ENCODE results near the gene PKDCC.

Gene PKDCC

DNA sequence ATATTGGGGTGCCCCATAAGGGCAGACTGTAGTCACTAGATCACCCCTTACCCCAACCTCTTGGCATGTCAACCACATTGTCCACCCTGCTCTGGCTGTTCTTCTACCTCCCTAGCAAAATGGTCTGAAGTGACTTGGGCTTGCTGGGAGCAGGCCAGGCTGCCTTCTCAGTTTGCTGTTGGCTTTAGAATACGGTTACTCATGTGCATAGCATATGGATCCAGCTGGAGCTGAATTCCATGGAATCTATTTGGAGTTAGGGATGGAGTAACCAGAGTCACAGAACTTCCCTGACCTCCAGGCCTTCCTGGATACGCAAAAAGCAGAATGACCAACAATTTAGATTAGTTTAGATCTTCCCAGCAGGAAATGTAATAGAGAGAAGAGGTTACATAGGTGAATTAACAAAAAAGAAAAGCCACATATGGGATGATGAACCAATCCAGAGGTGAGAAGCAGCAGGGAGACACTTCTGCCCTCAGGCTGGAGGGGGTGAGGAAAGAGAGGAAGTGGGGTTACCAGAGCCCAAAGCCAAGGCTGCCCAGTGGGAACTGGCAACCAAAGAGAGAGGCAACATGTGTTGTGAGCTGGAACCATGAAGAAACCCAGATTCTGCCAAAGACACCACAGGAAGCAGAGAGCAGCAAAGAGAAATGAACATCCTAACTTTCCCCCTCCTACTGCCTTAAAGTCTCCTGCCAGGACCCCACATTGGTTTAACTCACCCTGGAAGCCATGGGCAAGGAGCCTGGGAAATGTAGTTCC, 26.1 kb downstream of the PKDCC start:
- no peaks in the 10 kb centered on the region for H3K36me3 ChIP-seq (ENCODE audit: low read depth)
- DNase-seq (ENCODE audit: low spot score) (no peak), ATAC-seq (ENCODE audit: low read depth) (no peak)
- no peak overlapping the region for H3K27ac ChIP-seq (ENCODE audit: poor library complexity, severe bottlenecking)
- no peak for TF ChIP-seq CTCF (IDR thresholded peaks at IDR 0.05; ENCODE audit: poor library complexity, severe bottlenecking)
- no peak overlapping the region for H3K4me3 ChIP-seq (ENCODE audit: severe bottlenecking)
- no peaks in the 10 kb centered on the region for H3K27me3 ChIP-seq (ENCODE audit: insufficient read depth, poor library complexity, severe bottlenecking)
- no peaks in the 10 kb centered on the region for H3K9me3 ChIP-seq (ENCODE audit: severe bottlenecking)
- H3K4me1 ChIP-seq (ENCODE audit: insufficient read depth, poor library complexity, severe bottlenecking), result no peaks in the 10 kb centered on the region

GRCh38 chr2:42074661-42075060, 26.8 kb downstream of the PKDCC start:
- H3K36me3 ChIP-seq (ENCODE audit: low read depth), result no peaks in the 10 kb centered on the region
- TF ChIP-seq CTCF (IDR thresholded peaks at IDR 0.05; ENCODE audit: poor library complexity, severe bottlenecking), result no peak
- H3K9me3 ChIP-seq (ENCODE audit: severe bottlenecking), result no peaks in the 10 kb centered on the region
- no peak overlapping the region for H3K27ac ChIP-seq (ENCODE audit: poor library complexity, severe bottlenecking)
- H3K4me3 ChIP-seq (ENCODE audit: severe bottlenecking), result no peak overlapping the region
- DNase-seq (ENCODE audit: low spot score) (no peak), ATAC-seq (ENCODE audit: low read depth) (no peak)
- H3K4me1 ChIP-seq (ENCODE audit: insufficient read depth, poor library complexity, severe bottlenecking), result no peaks in the 10 kb centered on the region
- no peaks in the 10 kb centered on the region for H3K27me3 ChIP-seq (ENCODE audit: insufficient read depth, poor library complexity, severe bottlenecking)

DNA sequence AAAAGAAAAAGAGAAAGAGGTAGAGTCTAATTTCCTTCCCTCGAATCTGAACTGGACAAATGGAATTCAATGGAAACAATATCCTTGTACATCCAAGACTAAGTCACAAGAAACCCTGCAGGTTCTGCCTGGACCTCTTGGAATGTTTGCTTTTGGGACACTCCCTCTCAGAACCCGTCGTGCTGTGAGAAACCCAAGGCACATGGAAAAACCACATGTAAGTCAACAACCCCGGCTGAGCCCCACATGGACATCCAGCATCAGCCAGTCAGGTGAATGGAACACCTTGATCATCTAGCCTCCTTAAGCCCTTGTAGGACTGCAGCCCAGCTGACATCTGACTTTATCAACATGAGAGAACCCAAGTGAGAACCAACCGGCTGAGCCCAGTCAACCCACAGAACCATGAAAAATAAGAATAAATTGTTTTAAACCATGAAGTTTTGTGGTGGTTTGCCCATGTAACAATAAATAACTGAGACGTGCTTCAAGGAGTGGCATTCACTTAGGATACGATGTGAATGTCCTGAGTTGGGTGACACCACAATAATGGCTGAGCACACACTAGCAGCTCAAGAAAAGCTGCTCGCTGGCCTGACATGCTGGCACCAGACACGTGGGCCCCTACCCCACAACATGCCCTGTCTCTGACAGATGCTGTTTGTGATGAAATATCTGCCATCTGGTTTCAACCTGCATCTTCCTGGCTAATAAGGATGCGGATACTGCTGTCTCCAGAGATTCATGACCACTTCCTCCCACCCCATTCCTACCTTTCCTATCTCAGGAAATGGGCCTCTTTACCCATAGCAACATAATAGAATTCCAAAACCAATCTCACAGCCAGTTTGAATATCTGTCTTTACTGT, 28.8 kb downstream of the PKDCC start:
- DNase-seq (ENCODE audit: low spot score) (no peak), ATAC-seq (ENCODE audit: low read depth) (no peak; the same call in 2 of the 3 replicates)
- Histone ChIP-seq H3K36me3 (ENCODE audit: low read depth) (no peaks in the 10 kb centered on the region), H3K4me3 (ENCODE audit: severe bottlenecking) (no peak overlapping the region), H3K4me1 (ENCODE audit: insufficient read depth, poor library complexity, severe bottlenecking) (no peaks in the 10 kb centered on the region), H3K27me3 (ENCODE audit: insufficient read depth, poor library complexity, severe bottlenecking) (no peaks in the 10 kb centered on the region), H3K9me3 (ENCODE audit: severe bottlenecking) (no peaks in the 10 kb centered on the region), H3K27ac (ENCODE audit: poor library complexity, severe bottlenecking) (no peak overlapping the region)
- TF ChIP-seq CTCF (IDR thresholded peaks at IDR 0.05; ENCODE audit: poor library complexity, severe bottlenecking), result no peak

- H3K4me1 ChIP-seq (ENCODE audit: insufficient read depth, poor library complexity, severe bottlenecking), result no peaks in the 10 kb centered on the region
- no peak for DNase-seq (ENCODE audit: low spot score)
- TF ChIP-seq CTCF (IDR thresholded peaks at IDR 0.05; ENCODE audit: poor library complexity, severe bottlenecking), result no peak
- H3K27ac ChIP-seq (ENCODE audit: poor library complexity, severe bottlenecking), result no peak overlapping the region
- no peaks in the 10 kb centered on the region for H3K9me3 ChIP-seq (ENCODE audit: severe bottlenecking)
- H3K36me3 ChIP-seq (ENCODE audit: low read depth), result no peaks in the 10 kb centered on the region
- ATAC-seq (ENCODE audit: low read depth), result no peak
- no peak overlapping the region for H3K4me3 ChIP-seq (ENCODE audit: severe bottlenecking)
- no peaks in the 10 kb centered on the region for H3K27me3 ChIP-seq (ENCODE audit: insufficient read depth, poor library complexity, severe bottlenecking)
Observed at GRCh38 chr2:42077343-42077742, 29.5 kb downstream of the PKDCC start.

Data from RWPE2 (cell line).